Epidermal melanocyte (primary cell): ENCODE results near the gene RABGEF1.
A peak's percentile ranks its signal among the peaks of the same experiment; 100 is the strongest.
"Not testable (repeated sequence)": the region's sequence is repeated elsewhere in the genome, so short reads cannot be mapped to it uniquely, and the experiment has no call there.

Experiments used
- DNase-seq: peaks from one replicate; pipeline ENCODE4 v3.0.0; 2011; ENCODE audit warnings: low spot score; ENCODE audit not compliant: insufficient read length

Gene RABGEF1

GRCh38 chr7:66807736-66808135 lies 67.2 kb downstream of the RABGEF1 start:
- no peak for DNase-seq

DNA sequence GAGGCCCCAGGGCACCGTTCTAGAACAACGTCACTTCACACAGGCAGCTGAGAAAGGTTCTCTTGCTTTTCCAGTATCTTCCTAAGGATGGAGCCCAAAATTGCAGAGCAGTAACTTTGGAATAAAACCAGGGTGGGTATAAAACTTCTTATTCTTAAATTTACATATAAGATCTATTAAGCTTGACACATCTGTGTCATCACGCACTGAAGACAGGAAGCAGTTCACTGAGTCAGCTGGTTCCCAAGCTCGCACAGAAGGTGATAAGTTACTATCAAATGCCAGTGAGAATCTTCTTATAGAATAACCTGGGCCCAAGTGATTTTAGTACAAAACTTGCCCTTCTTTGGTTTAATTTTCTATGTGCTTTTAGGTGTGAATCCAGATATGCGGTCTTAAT lies 70.2 kb downstream of the RABGEF1 start:
- DNase-seq: no peak

- not testable (repeated sequence) for DNase-seq
Observed at GRCh38 chr7:66815186-66815875, 74.8 kb downstream of the RABGEF1 start.

- DNase-seq: no peak
Observed at GRCh38 chr7:66815951-66816350, 75.4 kb downstream of the RABGEF1 start.

- not testable (repeated sequence) for DNase-seq
Observed at GRCh38 chr7:66816658-66817057, 76.1 kb downstream of the RABGEF1 start.

- DNase-seq: not testable (repeated sequence)
Observed at GRCh38 chr7:66817208-66817795, 76.8 kb downstream of the RABGEF1 start.

GRCh38 chr7:66817956-66818355 lies 77.4 kb downstream of the RABGEF1 start:
- DNase-seq: not testable (repeated sequence)

DNA sequence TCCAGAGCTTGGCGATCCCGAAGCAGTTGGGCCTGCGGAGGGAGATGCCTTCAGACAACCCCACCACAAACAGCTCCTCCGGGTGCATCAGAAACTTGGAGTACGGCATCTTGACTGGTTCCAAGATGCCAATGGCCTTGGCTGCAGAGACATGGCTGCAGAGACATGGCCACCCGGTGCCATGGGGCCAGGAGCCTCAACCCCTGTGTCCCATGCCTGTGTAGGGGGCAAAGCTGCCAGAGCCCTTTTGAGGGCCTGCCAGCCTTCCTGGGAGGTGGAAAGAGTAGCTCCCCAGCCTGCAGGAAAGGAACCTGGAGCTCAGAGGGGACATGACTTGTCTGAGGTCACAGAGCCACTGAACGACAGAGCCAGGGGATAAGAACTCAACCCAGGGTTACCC lies 83.5 kb downstream of the RABGEF1 start:
- no peak for DNase-seq

DNA sequence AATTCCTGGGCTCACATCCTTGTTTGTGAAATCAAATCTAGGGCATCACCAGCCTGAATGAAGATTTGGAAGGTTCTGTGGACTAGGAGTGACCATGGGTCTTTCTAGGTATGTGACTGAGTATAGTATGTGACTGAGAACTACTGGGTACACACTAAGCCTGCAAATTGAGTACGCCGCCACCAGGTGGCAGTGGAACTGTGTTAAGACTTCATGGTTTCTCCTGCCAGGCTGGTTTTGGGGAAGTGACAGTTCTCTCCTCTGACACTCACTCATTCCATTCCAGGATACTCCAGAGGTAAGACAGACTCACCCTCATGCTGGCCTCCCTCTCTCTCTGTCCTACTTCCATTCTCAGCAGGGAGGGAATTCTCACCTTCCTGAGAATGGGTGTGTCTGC lies 85.0 kb downstream of the RABGEF1 start:
- not testable (repeated sequence) for DNase-seq

- no peak for DNase-seq
Observed at GRCh38 chr7:66826649-66827048, 86.1 kb downstream of the RABGEF1 start.

DNA sequence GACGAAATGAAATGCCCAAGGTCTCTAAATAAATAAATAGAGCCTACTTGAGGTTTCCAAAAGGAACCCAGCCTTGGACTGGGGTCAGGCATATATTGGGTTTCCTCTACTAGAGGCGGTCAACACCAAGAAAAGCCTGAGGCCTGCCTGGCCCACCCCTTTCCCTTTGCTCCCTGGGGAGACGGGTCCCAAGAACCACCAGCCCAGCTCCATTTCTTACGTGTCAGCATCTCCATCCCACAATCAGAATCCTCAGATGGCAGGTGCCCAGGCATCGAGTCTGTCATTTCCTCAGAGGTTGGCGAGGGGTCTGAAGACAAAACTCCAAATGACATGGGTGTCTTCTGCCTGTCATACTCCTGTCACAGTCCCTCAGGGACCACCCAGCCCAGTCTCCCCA lies 90.4 kb downstream of the RABGEF1 start:
- not testable (repeated sequence) for DNase-seq

GRCh38 chr7:66832531-66833351 lies 92.2 kb downstream of the RABGEF1 start:
- no peak for DNase-seq

GRCh38 chr7:66837007-66837406 lies 96.5 kb downstream of the RABGEF1 start:
- DNase-seq: no peak

GRCh38 chr7:66837661-66838060 lies 97.1 kb downstream of the RABGEF1 start:
- no peak for DNase-seq

DNA sequence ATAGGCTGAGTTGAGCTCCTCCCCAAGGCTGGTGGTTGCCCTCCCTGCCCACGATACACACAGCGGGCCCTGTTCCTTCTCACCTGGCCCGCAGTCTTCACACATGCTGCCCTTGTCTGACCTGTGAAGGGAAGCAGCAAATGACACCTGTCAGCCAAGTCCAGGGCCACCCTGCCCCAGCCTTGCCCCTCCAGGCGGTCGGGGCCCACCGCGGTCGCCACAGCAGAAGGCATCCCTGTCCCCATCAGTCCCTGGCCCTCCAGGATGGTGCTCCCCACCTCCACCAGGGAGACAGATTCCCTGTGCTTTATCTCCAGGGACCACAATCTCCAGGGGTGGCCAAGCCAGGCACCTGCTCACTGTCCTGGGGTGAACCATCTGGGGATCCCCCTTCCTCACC lies 99.3 kb downstream of the RABGEF1 start:
- DNase-seq: no peak

DNA sequence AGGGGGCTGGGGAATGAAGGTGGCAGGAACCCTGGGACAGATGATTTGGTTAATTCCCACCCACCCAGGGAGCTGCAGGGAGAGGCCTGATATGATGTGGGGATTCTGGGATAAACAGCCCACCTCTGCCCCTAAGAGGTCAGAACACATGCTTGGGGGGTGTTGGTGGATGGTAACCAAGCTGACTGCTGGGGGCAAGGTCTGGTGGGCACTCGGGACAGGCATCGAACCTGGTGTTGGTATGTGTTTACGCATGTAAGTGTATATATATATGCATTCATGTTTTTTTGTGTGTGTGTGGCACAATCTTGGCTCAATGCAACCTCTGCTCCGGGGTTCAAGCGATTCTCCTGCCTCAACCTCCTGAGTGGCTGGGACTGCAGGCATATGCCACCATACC lies 99.8 kb downstream of the RABGEF1 start:
- DNase-seq: no peak

- no peak for DNase-seq
Observed at GRCh38 chr7:66841898-66842297, 101.4 kb downstream of the RABGEF1 start.

GRCh38 chr7:66843492-66843891 lies 103.0 kb downstream of the RABGEF1 start:
- not testable (repeated sequence) for DNase-seq

DNA sequence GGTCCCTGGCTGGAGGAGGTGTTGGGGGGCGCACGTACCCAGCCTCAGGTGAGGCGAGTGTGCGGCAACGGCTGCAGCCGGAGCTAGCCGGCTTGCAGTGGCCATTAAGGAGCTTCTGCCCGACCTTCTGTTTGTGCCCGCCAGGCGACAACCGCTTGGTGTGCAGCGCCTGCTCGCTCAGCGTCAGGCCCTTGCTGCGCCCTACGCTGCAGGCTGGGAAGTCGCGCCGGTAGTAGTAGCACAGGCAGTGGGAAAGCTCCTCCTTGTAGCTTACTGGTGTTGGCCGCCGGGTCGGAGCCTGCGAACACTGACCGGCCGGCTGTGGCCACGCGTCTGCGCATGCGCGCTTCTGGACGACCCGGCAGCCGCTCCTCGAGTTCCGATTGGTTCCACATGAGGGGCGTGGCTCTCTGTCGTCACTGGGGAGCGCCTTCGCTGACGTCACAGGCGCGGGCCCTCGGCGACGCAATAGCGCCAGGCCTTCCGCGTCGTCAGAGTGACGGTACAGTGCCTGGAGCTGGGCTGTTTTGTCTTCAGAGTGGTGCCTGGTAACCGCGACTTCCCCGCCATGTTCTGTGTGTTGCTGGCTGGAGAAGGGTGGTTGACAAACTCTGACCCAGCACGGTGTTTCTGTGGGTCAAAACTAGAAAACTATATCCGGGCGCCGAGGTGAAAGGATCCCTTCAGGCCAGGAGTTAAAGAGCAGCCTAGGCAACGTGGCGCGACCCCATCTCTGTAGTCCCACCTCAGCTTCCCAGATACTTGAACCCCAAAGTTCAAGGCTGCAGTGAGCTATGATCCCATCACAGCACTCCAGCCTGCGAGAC lies 104.2 kb downstream of the RABGEF1 start:
- peak; percentile 95 for DNase-seq

DNA sequence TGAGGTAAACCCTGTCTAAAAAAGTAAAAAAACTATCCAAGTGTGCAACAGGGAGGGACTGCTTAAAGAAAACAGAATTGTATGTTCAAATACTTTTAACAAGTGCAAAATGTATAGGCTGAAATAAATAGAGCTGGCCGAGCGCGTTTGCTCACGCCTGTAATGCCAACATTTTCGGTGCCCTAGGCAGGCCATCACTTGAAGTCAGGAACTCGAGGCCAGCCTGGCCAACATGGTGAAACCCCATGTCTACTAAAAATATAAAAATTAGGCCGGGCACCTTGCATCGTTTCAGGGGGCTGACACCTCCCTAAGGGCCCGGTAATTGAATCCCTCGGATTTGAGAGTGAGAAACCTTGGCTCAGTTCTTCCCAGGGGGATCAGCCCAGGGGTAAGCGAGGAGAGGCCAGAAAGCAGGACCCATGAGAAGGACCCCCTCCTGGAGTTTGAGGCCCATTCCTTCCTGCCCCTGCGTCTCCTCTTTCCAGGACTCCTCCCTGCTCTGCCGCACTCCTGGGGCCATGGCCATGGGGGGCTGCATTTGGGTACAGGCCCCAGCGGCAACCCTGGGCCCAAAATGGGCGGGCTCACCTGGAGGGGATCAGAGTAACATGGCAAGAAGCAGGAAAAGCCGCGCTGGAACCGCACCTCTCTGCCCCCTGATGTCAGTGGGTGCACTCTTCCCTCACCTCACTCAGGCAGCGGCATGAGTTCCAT lies 105.0 kb downstream of the RABGEF1 start:
- DNase-seq: no peak

DNA sequence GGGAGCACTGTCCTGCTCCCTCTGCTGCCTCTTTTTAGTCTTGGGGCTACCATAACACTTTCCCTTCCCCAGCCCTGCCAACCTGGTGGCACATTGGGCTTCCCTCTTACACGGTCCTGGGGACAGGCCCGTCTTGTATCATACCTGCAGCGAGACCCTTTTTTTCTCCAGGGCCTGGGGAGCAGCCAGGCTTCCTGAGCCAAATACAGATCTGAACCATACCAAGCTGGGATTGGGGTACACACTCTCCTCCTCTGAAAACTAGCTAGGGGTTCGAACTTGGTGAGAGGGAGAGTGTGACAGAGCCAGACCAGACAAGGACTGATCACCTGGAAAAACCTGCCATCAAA lies 105.5 kb downstream of the RABGEF1 start:
- not testable (repeated sequence) for DNase-seq
